Thoracic aorta (tissue), 2 donors: Measurements from ENCODE around the gene STAT5B. TPM values are rescaled to one million over a fixed set of nuclear protein-coding genes. Genes with fewer than 3 reads are reported as not detected.

ENCODE experiments used
- ATAC-seq: fragments of 150-250 bp; one replicate; pipeline ENCODE4 v1.8.0; 2017; ENCODE audit warnings: low read depth; ENCODE audit not compliant: insufficient number of reproducible peaks, low FRiP score
- DNase-seq: peaks from one replicate; pipeline ENCODE4 v3.0.0-alpha.2; 2020; ENCODE audit warnings: low spot score
- H3K27ac ChIP-seq, 2 donors: fragments of 200-600 bp; sonication (generic); 1 replicate in 1 of 2; 2 replicates in 1 of 2; pipeline ENCODE4 v1.5.1; 2016; ENCODE audit warnings: mild to moderate bottlenecking in 2 of 2, moderate library complexity in 2 of 2
- H3K27me3 ChIP-seq: fragments of 200-600 bp; sonication (generic); replicated peaks from 2 replicates; pipeline ENCODE4 v1.6.0; 2016; ENCODE audit warnings: mild to moderate bottlenecking; ENCODE audit not compliant: insufficient read depth
- H3K36me3 ChIP-seq: fragments of 200-600 bp; sonication (generic); one replicate; pipeline ENCODE4 v1.5.1; 2016
- H3K4me1 ChIP-seq, 2 donors: fragments of 200-600 bp; sonication (generic); 1 replicate in 1 of 2; 2 replicates in 1 of 2; pipeline versions ENCODE4 v1.5.1 to v1.6.0; 2016; ENCODE audit warnings: low read depth in 2 of 2, mild to moderate bottlenecking in 1 of 2; ENCODE audit not compliant: control insufficient read depth in 1 of 2
- H3K4me3 ChIP-seq: fragments of 200-600 bp; sonication (generic); 2 replicates; pipeline ENCODE4 v1.5.1; 2016; ENCODE audit warnings: mild to moderate bottlenecking
- H3K9me3 ChIP-seq: fragments of 200-600 bp; sonication (generic); 2 replicates; pipeline ENCODE4 v1.5.1; 2016
- CTCF ChIP-seq: fragments of 200-600 bp; sonication (generic); IDR thresholded peaks from one replicate; pipeline ENCODE4 v1.5.1; 2019; ENCODE audit warnings: antibody characterized with exemption
- total RNA-seq, 2 donors: library from RNA; depleted of rRNA; stranded (reverse); fragments of >200 nt; gene quantifications; one replicate each; pipeline versions ENCODE4 v1.1.0 to v1.2.3, GENCODE V29; 2016

STAT5B gene
- total RNA-seq, 2 donors from 2014 or later = 95.2 to 117 TPM

GRCh38 chr17:42155614-42156045 is 120.6 kb downstream of the STAT5B start:
- no peaks in the 10 kb centered on the region for H3K27me3 ChIP-seq
- peak overlapping the region; percentile 97 for H3K4me3 ChIP-seq
- H3K4me1 ChIP-seq = peaks cover 19 to 33% of the 10 kb centered on the region in 2 donors
- no peak for TF ChIP-seq CTCF
- DNase-seq (no peak), ATAC-seq (no peak)
- no peak overlapping the region for H3K27ac ChIP-seq
- no peaks in the 10 kb centered on the region for H3K9me3 ChIP-seq
- H3K36me3 ChIP-seq = no peaks in the 10 kb centered on the region

GRCh38 chr17:42153919-42154742 is 122.1 kb downstream of the STAT5B start:
- no peaks in the 10 kb centered on the region for H3K9me3 ChIP-seq
- H3K4me1 ChIP-seq = peaks cover 19 to 43% of the 10 kb centered on the region in 2 donors
- H3K36me3 ChIP-seq = no peaks in the 10 kb centered on the region
- H3K4me3 ChIP-seq = peak overlapping the region; percentile 97
- no peak for TF ChIP-seq CTCF
- H3K27ac ChIP-seq = peak overlapping the region; percentile 75 to 83
- ATAC-seq = peak; percentile 27
- no peaks in the 10 kb centered on the region for H3K27me3 ChIP-seq
- no peak for DNase-seq

Other genes with a start within 250 kb of the STAT5B start
- gene C17orf113, start 225.8 kb downstream of the STAT5B start, total RNA-seq = under 1 TPM; 0.21 to 0.54 TPM
- gene ZNF385C, start 177.9 kb downstream of the STAT5B start, total RNA-seq = not detected
- gene DHX58, start 163.7 kb downstream of the STAT5B start, total RNA-seq = 10 to 100 TPM; 13.7 to 18.5 TPM
- gene KAT2A, start 155.0 kb downstream of the STAT5B start, total RNA-seq = 10 to 100 TPM; 26.4 to 31.3 TPM
- not detected for gene HSPB9, start 153.6 kb downstream of the STAT5B start, total RNA-seq
- 100 to 1,000 TPM in 1 of 2 donors, 10 to 100 TPM in 1; 89.2 to 158 TPM for gene RAB5C, start 121.4 kb downstream of the STAT5B start, total RNA-seq
- gene KCNH4, start 95.2 kb downstream of the STAT5B start, total RNA-seq = under 1 TPM in 1 of 2 donors, not detected in 1; 0.21 TPM
- gene HCRT, start 90.9 kb downstream of the STAT5B start, total RNA-seq = not detected
- gene GHDC, start 81.9 kb downstream of the STAT5B start, total RNA-seq = 10 to 100 TPM; 45.8 to 56.1 TPM
- gene STAT5A, start 12.1 kb upstream of the STAT5B start, total RNA-seq = 10 to 100 TPM; 65.5 to 69.8 TPM
- gene STAT3, start 112.1 kb upstream of the STAT5B start, total RNA-seq = 100 to 1,000 TPM; 217 to 360 TPM
- gene CAVIN1, start 146.9 kb upstream of the STAT5B start, total RNA-seq = 100 to 1,000 TPM; 579 to 938 TPM
- 10 to 100 TPM; 63.2 to 95.6 TPM for gene ATP6V0A1, start 182.5 kb upstream of the STAT5B start, total RNA-seq